ENCODE data around the gene SIDT1.

GRCh38 chr3:113638910-113639309 lies 106.6 kb downstream of the SIDT1 start:
- no peak for TF ChIP-seq CTCF (IDR thresholded peaks at IDR 0.05)
- TF ChIP-seq EZH2 (IDR thresholded peaks at IDR 0.05) = no peak

Data from neural progenitor cell (in vitro differentiated cells).